ENCODE data around the gene CORO2B. TPM values are rescaled to one million over a fixed set of nuclear protein-coding genes. Genes with fewer than 3 reads are reported as not detected.

The CORO2B gene
- total RNA-seq, 5 donors from 2014 or later (not counting 1 experiment from before 2014, with no cell fraction given) = 0.06 to 0.39 (median 0.09) TPM; not detected in 2

- H3K9me3 ChIP-seq = no peaks in the 10 kb centered on the region
- Mint-ChIP-seq H3K4me1 (peaks cover 0 to 7% (median 5%) of the 10 kb centered on the region in 3 donors), H3K27ac (no peak overlapping the region), H3K27me3 (no peaks in the 10 kb centered on the region), H3K4me3 (no peak overlapping the region), H3K9me3 (no peaks in the 10 kb centered on the region), H3K36me3 (no peaks in the 10 kb centered on the region)
- no peak for DNase-seq
- no peak for ATAC-seq (replicated peaks in 1 of 4)
- no peaks in the 10 kb centered on the region for H3K36me3 ChIP-seq (ENCODE audit: control insufficient read depth in 2 of 2, extremely low read depth in 1 of 2, insufficient read depth in 1 of 2, low read length in 1 of 2)
- WGBS (ENCODE audit: insufficient coverage) = 88% methylated on average over 2 of the region's 2 CpGs
- H3K27ac ChIP-seq (ENCODE audit: low read length) = no peak overlapping the region
- peaks cover 0 to 15% of the 10 kb centered on the region in 2 experiments for H3K27me3 ChIP-seq (replicated peaks in 1 of 2; ENCODE audit: control insufficient read depth in 2 of 2, extremely low read depth in 1 of 2, insufficient read depth in 2 of 2, low read length in 1 of 2)
- H3K4me1 ChIP-seq (ENCODE audit: control insufficient read depth in 1 of 2, extremely low read depth in 1 of 2, insufficient read depth in 2 of 2, low read length in 2 of 2) = no peaks in the 10 kb centered on the region
- ChIA-PET POLR2A (no interaction called here), CTCF (interaction anchor here (1.2 to 2.1 kb wide), 2 partner anchors 96 to 143 kb away, joined by 3 to 13 read pairs; no protein-coding TSS in a partner anchor)
- no peak overlapping the region for H3K4me3 ChIP-seq (ENCODE audit: control insufficient read depth in 1 of 2, extremely low read depth in 1 of 2, low read length in 1 of 2)
Measured at GRCh38 chr15:68732451-68732850, 153.7 kb downstream of the CORO2B start.

GRCh38 chr15:68733666-68734065, 154.9 kb downstream of the CORO2B start:
- no peaks in the 10 kb centered on the region for H3K4me1 ChIP-seq (ENCODE audit: control insufficient read depth in 1 of 2, extremely low read depth in 1 of 2, insufficient read depth in 2 of 2, low read length in 2 of 2)
- no peak overlapping the region for H3K27ac Mint-ChIP-seq
- peaks cover 0 to 10% of the 10 kb centered on the region in 2 experiments for H3K27me3 ChIP-seq (replicated peaks in 1 of 2; ENCODE audit: control insufficient read depth in 2 of 2, extremely low read depth in 1 of 2, insufficient read depth in 2 of 2, low read length in 1 of 2)
- H3K36me3 Mint-ChIP-seq = no peaks in the 10 kb centered on the region
- H3K4me3 Mint-ChIP-seq = no peak overlapping the region
- H3K4me1 Mint-ChIP-seq = peaks cover 0 to 7% (median 5%) of the 10 kb centered on the region in 3 donors
- DNase-seq (no peak), ATAC-seq (replicated peaks in 1 of 4) (no peak)
- H3K4me3 ChIP-seq (ENCODE audit: control insufficient read depth in 1 of 2, extremely low read depth in 1 of 2, low read length in 1 of 2) = no peak overlapping the region
- ChIA-PET POLR2A (no interaction called here), CTCF (no interaction called here)
- WGBS (ENCODE audit: insufficient coverage) = 36% methylated on average over 5 of the region's 6 CpGs
- no peaks in the 10 kb centered on the region for H3K9me3 ChIP-seq
- no peak overlapping the region for H3K27ac ChIP-seq (ENCODE audit: low read length)
- no peaks in the 10 kb centered on the region for H3K9me3 Mint-ChIP-seq
- H3K36me3 ChIP-seq (ENCODE audit: control insufficient read depth in 2 of 2, extremely low read depth in 1 of 2, insufficient read depth in 1 of 2, low read length in 1 of 2) = no peaks in the 10 kb centered on the region
- no peaks in the 10 kb centered on the region for H3K27me3 Mint-ChIP-seq

- DNase-seq (no peak), ATAC-seq (replicated peaks in 1 of 4) (no peak)
- POLR2A ChIA-PET = no interaction called here
- Mint-ChIP-seq H3K36me3 (no peaks in the 10 kb centered on the region), H3K27ac (no peak overlapping the region), H3K9me3 (no peaks in the 10 kb centered on the region), H3K4me3 (no peak overlapping the region), H3K4me1 (peaks cover 0 to 7% (median 5%) of the 10 kb centered on the region in 3 donors), H3K27me3 (no peaks in the 10 kb centered on the region)
- Histone ChIP-seq H3K36me3 (ENCODE audit: control insufficient read depth in 2 of 2, extremely low read depth in 1 of 2, insufficient read depth in 1 of 2, low read length in 1 of 2) (no peaks in the 10 kb centered on the region), H3K27me3 (replicated peaks in 1 of 2; ENCODE audit: control insufficient read depth in 2 of 2, extremely low read depth in 1 of 2, insufficient read depth in 2 of 2, low read length in 1 of 2) (peaks cover 0 to 10% of the 10 kb centered on the region in 2 experiments), H3K4me1 (ENCODE audit: control insufficient read depth in 1 of 2, extremely low read depth in 1 of 2, insufficient read depth in 2 of 2, low read length in 2 of 2) (no peaks in the 10 kb centered on the region), H3K4me3 (ENCODE audit: control insufficient read depth in 1 of 2, extremely low read depth in 1 of 2, low read length in 1 of 2) (no peak overlapping the region), H3K27ac (ENCODE audit: low read length) (no peak overlapping the region), H3K9me3 (no peaks in the 10 kb centered on the region)
- CTCF ChIA-PET = no interaction called here
Measured at GRCh38 chr15:68734352-68734751, 155.6 kb downstream of the CORO2B start.

- H3K4me3 ChIP-seq (ENCODE audit: control insufficient read depth in 1 of 2, extremely low read depth in 1 of 2, low read length in 1 of 2) = no peak overlapping the region
- H3K9me3 ChIP-seq = no peaks in the 10 kb centered on the region
- no peaks in the 10 kb centered on the region for H3K4me1 ChIP-seq (ENCODE audit: control insufficient read depth in 1 of 2, extremely low read depth in 1 of 2, insufficient read depth in 2 of 2, low read length in 2 of 2)
- no peak overlapping the region for H3K27ac ChIP-seq (ENCODE audit: low read length)
- POLR2A ChIA-PET = no interaction called here
- Mint-ChIP-seq H3K4me1 (peaks cover 0 to 7% (median 5%) of the 10 kb centered on the region in 3 donors), H3K27me3 (no peaks in the 10 kb centered on the region), H3K36me3 (no peaks in the 10 kb centered on the region), H3K4me3 (no peak overlapping the region), H3K9me3 (no peaks in the 10 kb centered on the region), H3K27ac (no peak overlapping the region)
- H3K36me3 ChIP-seq (ENCODE audit: control insufficient read depth in 2 of 2, extremely low read depth in 1 of 2, insufficient read depth in 1 of 2, low read length in 1 of 2) = no peaks in the 10 kb centered on the region
- H3K27me3 ChIP-seq (replicated peaks in 1 of 2; ENCODE audit: control insufficient read depth in 2 of 2, extremely low read depth in 1 of 2, insufficient read depth in 2 of 2, low read length in 1 of 2) = peaks cover 0 to 10% of the 10 kb centered on the region in 2 experiments
- no peak for DNase-seq
- CTCF ChIA-PET = interaction anchor here in 1 of 2 donors (0.8 kb wide), 1 partner anchor 94 kb away, joined by 3 read pairs; no protein-coding TSS in a partner anchor
- no peak for ATAC-seq (replicated peaks in 1 of 4)
Measured at GRCh38 chr15:68734881-68735280, 156.1 kb downstream of the CORO2B start.

- Histone ChIP-seq H3K27me3 (replicated peaks in 1 of 2; ENCODE audit: control insufficient read depth in 2 of 2, extremely low read depth in 1 of 2, insufficient read depth in 2 of 2, low read length in 1 of 2) (peaks cover 0 to 6% of the 10 kb centered on the region in 2 experiments), H3K9me3 (no peaks in the 10 kb centered on the region), H3K4me1 (ENCODE audit: control insufficient read depth in 1 of 2, extremely low read depth in 1 of 2, insufficient read depth in 2 of 2, low read length in 2 of 2) (no peaks in the 10 kb centered on the region), H3K27ac (ENCODE audit: low read length) (no peak overlapping the region), H3K36me3 (ENCODE audit: control insufficient read depth in 2 of 2, extremely low read depth in 1 of 2, insufficient read depth in 1 of 2, low read length in 1 of 2) (no peaks in the 10 kb centered on the region), H3K4me3 (ENCODE audit: control insufficient read depth in 1 of 2, extremely low read depth in 1 of 2, low read length in 1 of 2) (no peak overlapping the region)
- Mint-ChIP-seq H3K27me3 (no peaks in the 10 kb centered on the region), H3K36me3 (no peaks in the 10 kb centered on the region), H3K27ac (no peak overlapping the region), H3K9me3 (no peaks in the 10 kb centered on the region), H3K4me1 (peaks cover 0 to 7% (median 5%) of the 10 kb centered on the region in 3 donors), H3K4me3 (no peak overlapping the region)
- ChIA-PET POLR2A (no interaction called here), CTCF (interaction anchor here (0.6 to 0.8 kb wide), 5 partner anchors 46 to 142 kb away, joined by 3 to 10 read pairs (median 3); no protein-coding TSS in a partner anchor)
- ATAC-seq (replicated peaks in 1 of 4) = no peak
- DNase-seq = no peak
Measured at GRCh38 chr15:68735610-68736009, 156.8 kb downstream of the CORO2B start.

- no peaks in the 10 kb centered on the region for H3K4me1 ChIP-seq (ENCODE audit: control insufficient read depth in 1 of 2, extremely low read depth in 1 of 2, insufficient read depth in 2 of 2, low read length in 2 of 2)
- Mint-ChIP-seq H3K27me3 (no peaks in the 10 kb centered on the region), H3K36me3 (no peaks in the 10 kb centered on the region), H3K9me3 (no peaks in the 10 kb centered on the region), H3K4me3 (no peak overlapping the region), H3K27ac (no peak overlapping the region), H3K4me1 (peaks cover 0 to 2% (median 0%) of the 10 kb centered on the region in 3 donors)
- H3K36me3 ChIP-seq (ENCODE audit: control insufficient read depth in 2 of 2, extremely low read depth in 1 of 2, insufficient read depth in 1 of 2, low read length in 1 of 2) = no peaks in the 10 kb centered on the region
- H3K27ac ChIP-seq (ENCODE audit: low read length) = no peak overlapping the region
- DNase-seq = no peak
- H3K4me3 ChIP-seq (ENCODE audit: control insufficient read depth in 1 of 2, extremely low read depth in 1 of 2, low read length in 1 of 2) = no peak overlapping the region
- no peaks in the 10 kb centered on the region for H3K9me3 ChIP-seq
- ChIA-PET POLR2A (no interaction called here), CTCF (interaction anchor here in 1 of 2 donors (0.5 to 0.6 kb wide), 2 partner anchors 20 to 69 kb away, joined by 3 to 5 read pairs; no protein-coding TSS in a partner anchor)
- no peaks in the 10 kb centered on the region for H3K27me3 ChIP-seq (replicated peaks in 1 of 2; ENCODE audit: control insufficient read depth in 2 of 2, extremely low read depth in 1 of 2, insufficient read depth in 2 of 2, low read length in 1 of 2)
- ATAC-seq (replicated peaks in 1 of 4) = no peak
- 85% methylated on average over 5 of the region's 6 CpGs for WGBS (ENCODE audit: insufficient coverage)
Measured at GRCh38 chr15:68739390-68740080, 160.7 kb downstream of the CORO2B start.
